Measurements from ENCODE around the gene MTMR3. TPM values are rescaled to one million over a fixed set of nuclear protein-coding genes. Genes with fewer than 3 reads are reported as not detected.

Gene MTMR3
- total RNA-seq, 2 experiments from 2014 or later: 17.6 to 22.2 TPM

DNA sequence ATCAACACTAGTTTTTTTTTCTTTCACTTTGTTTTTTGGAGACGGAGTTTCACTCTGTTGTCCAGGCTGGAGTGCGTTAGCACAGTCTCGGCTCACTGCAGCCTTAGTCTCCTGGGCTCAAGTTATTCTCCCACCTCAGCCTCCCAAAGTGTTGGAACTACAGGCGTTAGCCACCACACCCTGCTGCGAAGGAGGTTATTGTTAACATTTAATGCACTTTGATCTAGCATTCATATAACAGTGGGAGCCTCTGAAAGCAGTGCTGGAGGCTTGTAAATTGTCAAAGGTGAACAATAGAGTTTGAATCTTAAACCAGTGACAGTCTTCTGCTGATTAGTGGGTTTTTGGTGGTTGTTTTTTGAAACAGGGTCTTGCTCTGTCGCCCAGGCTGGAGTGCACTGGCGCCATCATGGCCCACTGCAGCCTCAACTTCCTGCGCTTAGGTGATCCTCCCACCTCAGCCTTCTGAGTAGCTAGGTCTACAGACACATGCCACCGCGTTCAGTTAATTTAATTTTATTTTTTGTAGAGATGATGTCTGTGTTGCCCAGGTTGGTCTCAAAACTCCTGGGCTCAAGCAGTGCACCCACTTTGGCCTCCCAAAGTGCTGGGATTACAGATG lies 100.4 kb downstream of the MTMR3 start:
- Histone ChIP-seq H3K9me3 (ENCODE audit: low read length) (no peaks in the 10 kb centered on the region), H3K4me2 (ENCODE audit: low read length) (no peak overlapping the region), H3K4me1 (ENCODE audit: insufficient read depth, low read length, poor library complexity, severe bottlenecking) (no peaks in the 10 kb centered on the region), H3K27ac (ENCODE audit: low read depth, low read length, poor library complexity, severe bottlenecking) (no peak overlapping the region), H3K4me3 (ENCODE audit: low read depth, low read length, poor library complexity, severe bottlenecking) (no peak overlapping the region), H2AFZ (ENCODE audit: low read length) (no peak overlapping the region), H3K79me2 (ENCODE audit: insufficient read depth, low read depth, low read length) (no peaks in the 10 kb centered on the region), H3K36me3 (ENCODE audit: insufficient read depth, low read length) (no peaks in the 10 kb centered on the region), H4K20me1 (ENCODE audit: insufficient read depth, low read length) (no peaks in the 10 kb centered on the region), H3K9me2 (ENCODE audit: insufficient read depth, low read length) (no peaks in the 10 kb centered on the region)
- ChIA-PET CTCF (ENCODE audit: unreplicated experiment) (no interaction called here), POLR2A (no interaction called here)
- intact Hi-C loops (cut with micrococcal nuclease; ENCODE audit: unreplicated experiment): no loop called here
- DNase-seq (ENCODE audit: low spot score): no peak
- TF ChIP-seq, protein P1, sequence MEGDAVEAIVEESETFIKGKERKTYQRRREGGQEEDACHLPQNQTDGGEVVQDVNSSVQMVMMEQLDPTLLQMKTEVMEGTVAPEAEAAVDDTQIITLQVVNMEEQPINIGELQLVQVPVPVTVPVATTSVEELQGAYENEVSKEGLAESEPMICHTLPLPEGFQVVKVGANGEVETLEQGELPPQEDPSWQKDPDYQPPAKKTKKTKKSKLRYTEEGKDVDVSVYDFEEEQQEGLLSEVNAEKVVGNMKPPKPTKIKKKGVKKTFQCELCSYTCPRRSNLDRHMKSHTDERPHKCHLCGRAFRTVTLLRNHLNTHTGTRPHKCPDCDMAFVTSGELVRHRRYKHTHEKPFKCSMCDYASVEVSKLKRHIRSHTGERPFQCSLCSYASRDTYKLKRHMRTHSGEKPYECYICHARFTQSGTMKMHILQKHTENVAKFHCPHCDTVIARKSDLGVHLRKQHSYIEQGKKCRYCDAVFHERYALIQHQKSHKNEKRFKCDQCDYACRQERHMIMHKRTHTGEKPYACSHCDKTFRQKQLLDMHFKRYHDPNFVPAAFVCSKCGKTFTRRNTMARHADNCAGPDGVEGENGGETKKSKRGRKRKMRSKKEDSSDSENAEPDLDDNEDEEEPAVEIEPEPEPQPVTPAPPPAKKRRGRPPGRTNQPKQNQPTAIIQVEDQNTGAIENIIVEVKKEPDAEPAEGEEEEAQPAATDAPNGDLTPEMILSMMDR (conservative IDR thresholded peaks at IDR 0.05; ENCODE audit: low read length): no peak
- no peak for TF ChIP-seq EZH2phosphoT487 (IDR thresholded peaks at IDR 0.05; ENCODE audit: borderline replicate concordance, low read depth, low read length)
- no TSS peak for BruUV-seq (replicated peaks)

- Histone ChIP-seq H3K4me1 (ENCODE audit: insufficient read depth, low read length, poor library complexity, severe bottlenecking) (no peaks in the 10 kb centered on the region), H4K20me1 (ENCODE audit: insufficient read depth, low read length) (no peaks in the 10 kb centered on the region), H2AFZ (ENCODE audit: low read length) (no peak overlapping the region), H3K79me2 (ENCODE audit: insufficient read depth, low read depth, low read length) (no peaks in the 10 kb centered on the region), H3K27ac (ENCODE audit: low read depth, low read length, poor library complexity, severe bottlenecking) (no peak overlapping the region), H3K4me3 (ENCODE audit: low read depth, low read length, poor library complexity, severe bottlenecking) (no peak overlapping the region), H3K9me2 (ENCODE audit: insufficient read depth, low read length) (no peaks in the 10 kb centered on the region), H3K36me3 (ENCODE audit: insufficient read depth, low read length) (no peaks in the 10 kb centered on the region; the same call in 1 of the 2 replicates), H3K4me2 (ENCODE audit: low read length) (no peak overlapping the region), H3K9me3 (ENCODE audit: low read length) (no peaks in the 10 kb centered on the region)
- intact Hi-C loops (cut with micrococcal nuclease; ENCODE audit: unreplicated experiment): no loop called here
- DNase-seq (ENCODE audit: low spot score): no peak
- ChIA-PET CTCF (ENCODE audit: unreplicated experiment) (no interaction called here), POLR2A (interaction anchor here (1.3 kb wide), 1 partner anchor 9 kb away, joined by 3 read pairs; no protein-coding TSS in a partner anchor)
- no TSS peak for BruUV-seq (replicated peaks)
- TF ChIP-seq EZH2phosphoT487 (IDR thresholded peaks at IDR 0.05; ENCODE audit: borderline replicate concordance, low read depth, low read length): no peak
- TF ChIP-seq, protein P1 (conservative IDR thresholded peaks at IDR 0.05; ENCODE audit: low read length): no peak
Observed at GRCh38 chr22:29985912-29986311, 102.9 kb downstream of the MTMR3 start.

DNA sequence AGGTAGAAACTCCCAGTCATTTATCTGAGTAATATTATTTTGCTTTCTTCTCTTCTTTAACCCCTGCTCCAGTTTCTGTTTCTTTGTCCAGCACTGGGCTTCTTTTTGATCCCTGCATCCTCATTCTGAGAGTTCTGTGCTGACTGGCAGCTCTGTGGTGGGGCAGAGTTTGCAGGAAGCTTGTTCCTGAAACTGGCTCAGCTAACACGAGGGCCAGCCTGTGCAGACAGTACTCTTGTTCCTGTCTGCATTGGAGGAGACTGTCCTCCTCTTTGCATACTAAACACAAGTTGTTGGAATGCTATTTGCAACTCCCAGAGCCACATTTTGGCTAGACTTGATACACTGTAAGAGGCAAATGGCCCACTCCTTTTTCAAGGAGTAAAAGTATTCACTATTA lies 104.2 kb downstream of the MTMR3 start:
- H3K4me1 ChIP-seq (ENCODE audit: insufficient read depth, low read length, poor library complexity, severe bottlenecking): no peaks in the 10 kb centered on the region
- H3K9me2 ChIP-seq (ENCODE audit: insufficient read depth, low read length): no peaks in the 10 kb centered on the region
- no peak overlapping the region for H3K4me2 ChIP-seq (ENCODE audit: low read length)
- H3K79me2 ChIP-seq (ENCODE audit: insufficient read depth, low read depth, low read length): no peaks in the 10 kb centered on the region
- ChIA-PET CTCF (ENCODE audit: unreplicated experiment) (no interaction called here), POLR2A (no interaction called here)
- no peak overlapping the region for H3K4me3 ChIP-seq (ENCODE audit: low read depth, low read length, poor library complexity, severe bottlenecking)
- BruUV-seq (replicated peaks): no TSS peak
- TF ChIP-seq, protein P1 (conservative IDR thresholded peaks at IDR 0.05; ENCODE audit: low read length): no peak
- no peak for TF ChIP-seq EZH2phosphoT487 (IDR thresholded peaks at IDR 0.05; ENCODE audit: borderline replicate concordance, low read depth, low read length)
- no peaks in the 10 kb centered on the region for H3K9me3 ChIP-seq (ENCODE audit: low read length)
- H3K36me3 ChIP-seq (ENCODE audit: insufficient read depth, low read length): no peaks in the 10 kb centered on the region; the same call in 1 of the 2 replicates
- H4K20me1 ChIP-seq (ENCODE audit: insufficient read depth, low read length): no peaks in the 10 kb centered on the region
- no peak overlapping the region for H3K27ac ChIP-seq (ENCODE audit: low read depth, low read length, poor library complexity, severe bottlenecking)
- no peak overlapping the region for H2AFZ ChIP-seq (ENCODE audit: low read length)
- intact Hi-C loops (cut with micrococcal nuclease; ENCODE audit: unreplicated experiment): no loop called here
- no peak for DNase-seq (ENCODE audit: low spot score)

Data from OCI-LY7 (cell line).